Endodermal cell (in vitro differentiated cells): ENCODE results near the gene ZNF681. TPM values are rescaled to one million over a fixed set of nuclear protein-coding genes. Genes with fewer than 3 reads are reported as not detected.

Experiments used
- DNase-seq: peaks from one replicate; pipeline ENCODE4 v3.0.0-alpha.2; 2017
- H3K27ac ChIP-seq: 2 replicates; pipeline ENCODE4 v1.5.1; 2013; ENCODE audit warnings: mild to moderate bottlenecking, low read depth, low read length, moderate library complexity
- H3K27me3 ChIP-seq: 2 replicates; pipeline ENCODE4 v1.6.1; 2013; ENCODE audit warnings: mild to moderate bottlenecking, low read length, moderate library complexity; ENCODE audit not compliant: insufficient read depth, control insufficient read depth, poor library complexity, severe bottlenecking
- H3K36me3 ChIP-seq: 2 replicates; pipeline ENCODE4 v1.7.0; 2013; ENCODE audit warnings: mild to moderate bottlenecking, low read length, moderate library complexity; ENCODE audit not compliant: control insufficient read depth, insufficient read depth
- H3K4me1 ChIP-seq: one replicate; pipeline ENCODE4 v1.7.0; 2013; ENCODE audit warnings: low read length; ENCODE audit not compliant: control insufficient read depth, insufficient read depth
- H3K4me3 ChIP-seq: 2 replicates; pipeline ENCODE4 v1.5.1; 2013; ENCODE audit warnings: mild to moderate bottlenecking, low read length, moderate library complexity
- H3K9ac ChIP-seq: 2 replicates; pipeline ENCODE4 v1.6.1; 2013; ENCODE audit warnings: mild to moderate bottlenecking, low read length, moderate library complexity; ENCODE audit not compliant: poor library complexity, severe bottlenecking; ENCODE audit errors: extremely low read depth
- H3K9me3 ChIP-seq: 2 replicates; pipeline ENCODE4 v1.6.1; 2013; ENCODE audit warnings: mild to moderate bottlenecking, low read length, moderate library complexity; ENCODE audit not compliant: control insufficient read depth
- H3K27ac Mint-ChIP-seq: 2 replicates; pipeline ENCODE4 v1.8.0; 2020; ENCODE audit warnings: mixed read lengths
- H3K27me3 Mint-ChIP-seq: 2 replicates; pipeline ENCODE4 v1.8.0; 2021; ENCODE audit warnings: mild to moderate bottlenecking, mixed read lengths; ENCODE audit not compliant: insufficient read depth
- H3K36me3 Mint-ChIP-seq: 2 replicates; pipeline ENCODE4 v1.8.0; 2020; ENCODE audit warnings: low read depth, mixed read lengths
- H3K4me1 Mint-ChIP-seq: 2 replicates; pipeline ENCODE4 v1.8.0; 2020; ENCODE audit warnings: mixed read lengths
- H3K4me3 Mint-ChIP-seq: 2 replicates; pipeline ENCODE4 v1.8.0; 2020; ENCODE audit warnings: mild to moderate bottlenecking, moderate library complexity, mixed read lengths
- H3K9me3 Mint-ChIP-seq: 2 replicates; pipeline ENCODE4 v1.8.0; 2020; ENCODE audit warnings: mild to moderate bottlenecking, mixed read lengths
- CTCF ChIP-seq: fragments of 200-600 bp; sonication (generic); conservative IDR thresholded peaks from 2 replicates; pipeline ENCODE4 v1.5.0; 2021; ENCODE audit warnings: antibody characterized with exemption, mild to moderate bottlenecking
- WGBS, 2 experiments: methylation state at CpG; one replicate each; pipeline versions ENCODE4 v1.1.5 to v1.1.7; 2013; ENCODE audit warnings: missing lambda C conversion rate in 2 of 2, mixed read lengths in 1 of 2; ENCODE audit not compliant: insufficient coverage in 1 of 2, insufficient read length in 1 of 2; 5-methylcytosine and 5-hydroxymethylcytosine counted together
- total RNA-seq, 2 donors: library from RNA; stranded (reverse); fragmentation: NEBNext Ultra II Directional in 1 of 2; extraction: Animal tissue kit (Norgen Biotek cat#: 25700) in 1 of 2; gene quantifications; 2 replicates in 1 of 2; 3 replicates in 1 of 2; pipeline ENCODE4 v1.2.1, GENCODE V29; 2021

Gene ZNF681
- total RNA-seq, 2 donors from 2014 or later, result 3.5 to 11.3 TPM

GRCh38 chr19:23774106-23774505, 15.4 kb upstream of the ZNF681 start:
- no peak overlapping the region for H3K4me3 Mint-ChIP-seq
- H3K27me3 Mint-ChIP-seq, result no peaks in the 10 kb centered on the region
- DNase-seq, result no peak

GRCh38 chr19:23772675-23773063, 14.0 kb upstream of the ZNF681 start:
- peaks cover 72% of the 10 kb centered on the region for H3K36me3 Mint-ChIP-seq
- no peak overlapping the region for H3K27ac Mint-ChIP-seq
- no peak overlapping the region for H3K4me3 Mint-ChIP-seq
- H3K27me3 Mint-ChIP-seq, result no peaks in the 10 kb centered on the region
- H3K4me3 ChIP-seq, result no peak overlapping the region
- peaks cover 5% of the 10 kb centered on the region for H3K9me3 ChIP-seq
- peaks cover 72% of the 10 kb centered on the region for H3K36me3 ChIP-seq
- H3K27ac ChIP-seq, result no peak overlapping the region
- H3K9me3 Mint-ChIP-seq, result no peaks in the 10 kb centered on the region
- no peak overlapping the region for H3K9ac ChIP-seq
- no peak for DNase-seq
- H3K4me1 ChIP-seq, result no peaks in the 10 kb centered on the region
- no peak for TF ChIP-seq CTCF
- H3K27me3 ChIP-seq, result no peaks in the 10 kb centered on the region
- WGBS, 2 experiments, result 96% methylated on average over 2 of the region's 2 CpGs; no CpG with 5 or more reads in 1 of the 2 experiments
- peaks cover 23% of the 10 kb centered on the region for H3K4me1 Mint-ChIP-seq

More at GRCh38 chr19:23774106-23774505, 15.4 kb upstream of the ZNF681 start:
- TF ChIP-seq CTCF, result no peak
- Histone ChIP-seq H3K36me3 (peaks cover 80% of the 10 kb centered on the region), H3K4me3 (no peak overlapping the region), H3K9me3 (no peaks in the 10 kb centered on the region), H3K27me3 (no peaks in the 10 kb centered on the region), H3K27ac (no peak overlapping the region), H3K4me1 (no peaks in the 10 kb centered on the region), H3K9ac (no peak overlapping the region)
- 68 to 69% methylated on average over 4 of the region's 4 CpGs for WGBS, 2 experiments
- Mint-ChIP-seq H3K27ac (no peak overlapping the region), H3K4me1 (peaks cover 23% of the 10 kb centered on the region), H3K36me3 (peaks cover 73% of the 10 kb centered on the region), H3K9me3 (no peaks in the 10 kb centered on the region)

GRCh38 chr19:23771761-23772674, 13.3 kb upstream of the ZNF681 start:
- Mint-ChIP-seq H3K4me3 (no peak overlapping the region), H3K27ac (no peak overlapping the region), H3K36me3 (peaks cover 72% of the 10 kb centered on the region), H3K27me3 (no peaks in the 10 kb centered on the region), H3K9me3 (no peaks in the 10 kb centered on the region), H3K4me1 (peaks cover 25% of the 10 kb centered on the region)
- no peak overlapping the region for H3K27ac ChIP-seq
- no peaks in the 10 kb centered on the region for H3K4me1 ChIP-seq
- 93 to 95% methylated on average over 2 to 4 of the region's 4 CpGs for WGBS, 2 experiments
- peaks cover 71% of the 10 kb centered on the region for H3K36me3 ChIP-seq
- no peaks in the 10 kb centered on the region for H3K27me3 ChIP-seq
- peaks cover 5% of the 10 kb centered on the region for H3K9me3 ChIP-seq
- no peak overlapping the region for H3K9ac ChIP-seq
- no peak for TF ChIP-seq CTCF
- no peak for DNase-seq
- H3K4me3 ChIP-seq, result no peak overlapping the region
